HG03064 (cell line): ENCODE measurements around the gene HERC4.
"Not testable (repeated sequence)": the region's sequence is repeated elsewhere in the genome, so short reads cannot be mapped to it uniquely, and the experiment has no call there.

ENCODE experiments used
- ATAC-seq: cut with Tn5 transposase; IDR thresholded peaks from one replicate; pipeline ENCODE4 v1.9.1; 2021; ENCODE audit warnings: low read depth; ENCODE audit not compliant: unreplicated experiment

The HERC4 gene

DNA sequence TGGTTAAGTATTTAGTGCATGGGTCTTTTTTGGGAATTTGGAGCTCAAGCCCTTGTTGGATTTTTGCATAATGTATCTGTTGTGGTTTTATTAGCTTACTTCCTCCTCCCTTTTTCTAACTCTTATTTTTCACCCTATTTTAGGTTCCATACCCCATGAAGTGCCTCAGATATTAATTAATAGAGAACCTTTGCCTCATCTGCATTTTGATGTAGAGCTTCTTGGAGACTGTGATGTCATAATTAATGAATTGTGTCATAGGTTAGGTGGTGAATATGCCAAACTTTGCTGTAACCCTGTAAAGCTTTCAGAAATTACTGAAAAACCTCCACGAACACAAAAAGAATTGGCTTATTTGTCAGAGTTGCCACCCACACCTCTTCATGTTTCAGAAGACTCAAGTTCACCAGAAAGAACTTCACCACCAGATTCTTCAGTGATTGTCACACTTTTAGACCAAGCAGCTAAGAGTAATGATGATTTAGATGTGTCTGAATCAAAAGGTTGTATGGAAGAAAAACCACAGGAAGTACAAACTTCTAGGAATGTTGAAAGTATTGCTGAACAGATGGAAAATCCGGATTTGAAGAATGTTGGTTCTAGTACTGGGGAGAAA, 162.6 kb downstream of the HERC4 start:
- no peak for ATAC-seq

- no peak for ATAC-seq
These were observed 171.5 kb downstream of the HERC4 start for GRCh38 chr10:67903581-67903980.

DNA sequence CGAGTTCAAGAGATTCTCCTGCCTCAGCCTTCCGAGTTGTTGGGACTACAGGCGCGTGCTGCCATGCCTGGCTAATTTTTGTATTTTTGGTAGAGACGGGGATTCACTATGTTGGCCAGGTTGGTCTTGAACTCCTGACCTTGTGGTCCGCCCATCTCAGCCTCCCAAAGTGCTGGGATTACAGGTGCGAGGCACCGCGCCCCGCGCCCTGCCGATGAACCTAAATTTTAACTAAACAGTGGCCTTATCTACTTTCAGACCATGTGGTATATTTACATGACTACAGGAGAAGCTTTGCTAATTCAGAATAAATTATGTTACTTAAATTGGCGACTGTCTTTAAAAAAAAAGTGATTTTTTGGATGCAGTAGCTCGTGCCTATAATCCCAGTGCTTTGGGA, 181.4 kb downstream of the HERC4 start:
- ATAC-seq: no peak

- ATAC-seq: peak; percentile 59
These were observed 190.0 kb downstream of the HERC4 start for GRCh38 chr10:67884842-67885670.

- peak; percentile 82 for ATAC-seq
These were observed 190.7 kb downstream of the HERC4 start, which contains the start of gene SIRT1 for GRCh38 chr10:67884313-67884841. Gene SIRT1, plus strand, starts transcription at chr10:67884656. Its CDS starts 66 bp downstream, at chr10:67884722.

DNA sequence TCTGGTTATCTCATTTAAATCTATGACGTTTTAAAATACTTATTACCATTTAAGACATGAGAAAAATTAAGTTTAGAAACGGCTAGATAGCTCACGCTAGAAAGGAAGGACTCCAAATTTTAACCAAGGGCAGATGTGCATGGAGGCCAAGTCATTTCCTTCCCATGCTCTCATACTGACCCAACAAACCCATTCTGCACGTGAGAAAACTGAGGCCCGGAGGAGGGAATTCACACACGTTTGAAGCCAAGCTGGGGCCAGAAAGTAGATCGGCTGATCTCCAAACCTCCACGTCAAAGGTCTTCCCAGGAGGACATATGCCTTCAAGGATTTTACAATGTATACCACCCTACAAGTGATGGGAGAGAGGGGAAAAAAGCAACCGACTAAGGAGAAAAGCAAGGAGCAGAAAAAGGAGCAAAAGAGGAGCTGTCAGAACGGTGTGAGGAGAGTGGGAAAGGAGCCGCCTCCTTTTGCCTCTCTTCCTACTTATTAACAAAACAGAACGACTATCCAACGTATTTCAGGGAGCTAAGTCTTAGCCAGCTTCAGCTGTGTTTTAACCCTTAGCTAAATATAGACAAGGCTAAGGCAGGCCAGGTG, 191.3 kb downstream of the HERC4 start:
- peak; percentile 0 for ATAC-seq

- no peak for ATAC-seq
These were observed 196.9 kb downstream of the HERC4 start for GRCh38 chr10:67878133-67878532.

GRCh38 chr10:67877421-67877820, 197.7 kb downstream of the HERC4 start:
- not testable (repeated sequence) for ATAC-seq

- ATAC-seq: no peak
These were observed 199.5 kb downstream of the HERC4 start for GRCh38 chr10:67875340-67876238.
